ENCODE measurements around the gene EXD3. TPM values are rescaled to one million over a fixed set of nuclear protein-coding genes. Genes with fewer than 3 reads are reported as not detected.

The EXD3 gene
- total RNA-seq, 1 experiment from 2014 or later: 15.3 TPM

GRCh38 chr9:137465720-137466388 is 42.9 kb upstream of the EXD3 start:
- no CpG with 5 or more reads among the region's 23 CpGs for WGBS (ENCODE audit: extremely low coverage, insufficient read length, low lambda C conversion rate)
- no peak overlapping the region for H3T11ph ChIP-seq (ENCODE audit: low read length)
- no peak overlapping the region for H3K18ac ChIP-seq (ENCODE audit: insufficient read length, low read depth, low read length)

More at GRCh38 chr9:137465720-137466388, 42.9 kb upstream of the EXD3 start:
- peaks cover 5% of the 10 kb centered on the region for H3K23me2 ChIP-seq (ENCODE audit: insufficient read length, low read depth, low read length, poor library complexity, severe bottlenecking)
- H3K27me3 ChIP-seq (ENCODE audit: insufficient read depth, low read length): no peaks in the 10 kb centered on the region; the same call in 1 of the 2 replicates
- no peaks in the 10 kb centered on the region for H3K4me1 ChIP-seq (ENCODE audit: insufficient read depth, low read length)
- H4K91ac ChIP-seq (ENCODE audit: insufficient read length, low read depth, low read length): no peak overlapping the region
- H3K9me3 Mint-ChIP-seq: no peaks in the 10 kb centered on the region
- H3K27me3 Mint-ChIP-seq (ENCODE audit: low read depth): peaks cover 23% of the 10 kb centered on the region
- no peaks in the 10 kb centered on the region for H3K79me1 ChIP-seq (ENCODE audit: insufficient read depth, low read depth, low read length, poor library complexity, severe bottlenecking)
- H3K79me2 ChIP-seq (ENCODE audit: insufficient read depth, low read length): no peaks in the 10 kb centered on the region
- no peak overlapping the region for H4K5ac ChIP-seq (ENCODE audit: insufficient read length, low read depth, low read length)
- no peak overlapping the region for H4K8ac ChIP-seq (replicated peaks; ENCODE audit: insufficient read length, low read depth, low read length)
- no peak overlapping the region for H3K23ac ChIP-seq (ENCODE audit: insufficient read length, low read depth, low read length)
- no peaks in the 10 kb centered on the region for H3K9me3 ChIP-seq (ENCODE audit: control insufficient read depth, low read depth, low read length)
- no peaks in the 10 kb centered on the region for H3K36me3 Mint-ChIP-seq (ENCODE audit: insufficient read depth in 1 of 3, low read depth in 3 of 3)
- no peaks in the 10 kb centered on the region for H4K20me1 ChIP-seq (ENCODE audit: control insufficient read depth, insufficient read depth, insufficient read length)
- no peak overlapping the region for H3K27ac ChIP-seq (ENCODE audit: insufficient read length, low read depth, low read length)
- H2BK12ac ChIP-seq (ENCODE audit: insufficient read length, low read depth, low read length): no peak overlapping the region
- TF ChIP-seq CTCF (conservative IDR thresholded peaks at IDR 0.05): no peak
- no peak overlapping the region for H2BK5ac ChIP-seq (ENCODE audit: insufficient read length, low read length)
- no peak overlapping the region for H3K4me3 Mint-ChIP-seq
- H2BK15ac ChIP-seq (ENCODE audit: low read depth, low read length): no peak overlapping the region
- no peak overlapping the region for H3K4me2 ChIP-seq (ENCODE audit: insufficient read depth, insufficient read length, low read length)
- H2BK20ac ChIP-seq (ENCODE audit: low read depth, low read length, poor library complexity, severe bottlenecking): no peak overlapping the region
- no peak overlapping the region for H3K9ac ChIP-seq (ENCODE audit: extremely low read depth, insufficient read length, low read length)
- H2BK120ac ChIP-seq (ENCODE audit: low read depth, low read length, poor library complexity, severe bottlenecking): no peak overlapping the region
- no peak overlapping the region for H3K4ac ChIP-seq (ENCODE audit: low read depth, low read length)
- H3K14ac ChIP-seq (ENCODE audit: insufficient read depth, low read length): no peak overlapping the region
- no peak overlapping the region for H2AFZ ChIP-seq (ENCODE audit: low read length)
- DNase-seq: no peak
- H3K56ac ChIP-seq (ENCODE audit: insufficient read length, low read depth, low read length): no peak overlapping the region
- H3K27ac Mint-ChIP-seq: no peak overlapping the region
- no peaks in the 10 kb centered on the region for H3K4me1 Mint-ChIP-seq
- H2AK5ac ChIP-seq (ENCODE audit: insufficient read length, low read length): no peak overlapping the region
